Heart left ventricle (tissue), 16 donors: ENCODE data around the gene PGM1. TPM values are rescaled to one million over a fixed set of nuclear protein-coding genes. Genes with fewer than 3 reads are reported as not detected.

Experiments used
- ATAC-seq, 4 donors: fragments of 200-7000 bp; cut with Tn5 transposase; one replicate each; pipeline ENCODE4 v1.9.1; 2020 to 2022; ENCODE audit warnings: moderate library complexity in 4 of 4, mild to moderate bottlenecking in 3 of 4, moderate number of reproducible peaks in 1 of 4
- DNase-seq, 5 donors: peaks; one replicate each; pipeline ENCODE4 v3.0.0-alpha.2; 2020
- H3K27ac ChIP-seq, 12 donors: fragments of 200-600 bp; sonication (generic) in 4 of 12; one replicate each; pipeline versions ENCODE4 v1.5.0 to v1.8.0; 2016 to 2022; ENCODE audit warnings: mild to moderate bottlenecking in 2 of 12
- H3K27me3 ChIP-seq, 9 donors: fragments of 200-600 bp; sonication (generic) in 2 of 9; one replicate each; pipeline versions ENCODE4 v1.5.1 to v1.8.0; 2016 to 2022; ENCODE audit warnings: mild to moderate bottlenecking in 3 of 9
- H3K36me3 ChIP-seq, 9 donors: fragments of 200-600 bp; sonication (generic) in 2 of 9; one replicate each; pipeline versions ENCODE4 v1.5.0 to v1.8.0; 2018 to 2022; ENCODE audit warnings: mild to moderate bottlenecking in 2 of 9
- H3K4me1 ChIP-seq, 12 donors: fragments of 200-600 bp; sonication (generic) in 4 of 12; one replicate each; pipeline versions ENCODE4 v1.5.0 to v1.8.0; 2016 to 2022; ENCODE audit warnings: mild to moderate bottlenecking in 3 of 12
- H3K4me3 ChIP-seq, 12 donors: fragments of 200-600 bp; sonication (generic) in 4 of 12; one replicate each; pipeline versions ENCODE4 v1.5.0 to v1.8.0; 2017 to 2022; ENCODE audit warnings: mild to moderate bottlenecking in 9 of 12, moderate library complexity in 4 of 12
- H3K9me3 ChIP-seq, 12 donors: fragments of 200-600 bp; sonication (generic) in 4 of 12; one replicate each; pipeline versions ENCODE4 v1.5.0 to v1.8.0; 2016 to 2022; ENCODE audit warnings: mild to moderate bottlenecking in 1 of 12
- CTCF ChIP-seq, 12 donors: fragments of 200-600 bp; sonication (generic) in 4 of 12; IDR thresholded peaks; one replicate each; pipeline versions ENCODE4 v1.5.0 to v1.8.0; 2018 to 2022; ENCODE audit warnings: antibody characterized with exemption in 12 of 12, mild to moderate bottlenecking in 5 of 12
- POLR2A ChIP-seq, 2 donors: fragments of 450-650 bp; IDR thresholded peaks; one replicate each; pipeline ENCODE4 v1.6.1; 2017; ENCODE audit warnings: antibody characterized with exemption in 2 of 2, mild to moderate bottlenecking in 2 of 2, moderate library complexity in 2 of 2
- WGBS, 4 donors: extraction: QIAGEN DNeasy Blood & Tissue Kit in 2 of 4; methylation state at CpG; one replicate each; pipeline versions ENCODE4 v1.1.5 to v1.1.7; 2013 to 2018; 5-methylcytosine and 5-hydroxymethylcytosine counted together
- intact Hi-C, 10 donors: fragments of 100-400 bp; cut with DNase I; formaldehyde crosslinking; loops; one replicate each; pipeline versions ENCODE4 v1.11.1 to v1.14.2; 2022
- polyA plus RNA-seq, 2 donors: library from polyadenylated mRNA; stranded (reverse); fragments of 200-250 nt; gene quantifications; one replicate each; pipeline ENCODE4 v1.2.3, GENCODE V29; 2013
- total RNA-seq, 9 donors: library from RNA; depleted of rRNA in 2 of 9; stranded (reverse); fragments of >200 nt in 2 of 9; fragmentation: NEBNext Ultra II Directional in 3 of 9; extraction: Animal tissue kit (Norgen Biotek cat#: 25700) in 3 of 9; gene quantifications; one replicate each; pipeline versions ENCODE4 v1.1.0 to v1.2.4, GENCODE V29; 2016 to 2023
- donor health status: ischemic (EF 13 %, LVEDD 7.1; RV severe dilation, severe dysfunction).
- donor health status: healthy with polysubstance abuse.
- donor health status: DM: no; HTN: yes; CAD: no.
- donor health status: DM: no; HTN: no; CAD: no.
- donor health status: ischemic (EF 25% LVEDD 6.9; RV normal size, moderate dysfunction).
- donor health status: ischemic (EF 25% LVEDD 5.7; RV mildly dilated, moderate dysfunction).
- donor health status: healthy.
- donor health status: DM: yes; HTN: yes; CAD: no.
- donor health status: ischemic (EF 35%, LVEDD 5.7; RV mildly dilated, moderate dysfunction).
- donor health status: nonischemic (EF 11% LVEDD 7.7; RV severe dilation, severe dysfunction).
- donor health status: DM: yes; HTN: yes; CAD: no.
- donor health status: PGD.
- donor health status: ischemic (EF 29% LVEDD 5.4; RV normal size, mild dysfunction).
- donor health status: nonischemic (EF 23%, LVEDD 6.1; RV moderate dilation, normal function).

The PGM1 gene
- total and polyA plus RNA-seq, 11 donors: 51.4 to 419 (median 258) TPM

GRCh38 chr1:63628607-63629006, 35.4 kb downstream of the PGM1 start:
- H3K36me3 ChIP-seq: peaks cover 0 to 46% (median 34%) of the 10 kb centered on the region in 9 donors
- 92 to 98% (median 94%) methylated on average over 1 of the region's 1 CpG for WGBS, 4 donors
- H3K4me1 ChIP-seq: peaks cover 0 to 33% (median 14%) of the 10 kb centered on the region in 12 donors
- no peaks in the 10 kb centered on the region for H3K9me3 ChIP-seq
- intact Hi-C loops: loop anchor here in 1 of 10 donors (10.0 kb wide), 1 partner anchor 146 kb away; the partner anchor contains the start of gene ROR1
- no peak overlapping the region for H3K27ac ChIP-seq
- H3K4me3 ChIP-seq: no peak overlapping the region
- ATAC-seq (no peak), DNase-seq (no peak)
- H3K27me3 ChIP-seq: no peaks in the 10 kb centered on the region
- TF ChIP-seq POLR2A (IDR thresholded peaks at IDR 0.05): no peak
- TF ChIP-seq CTCF (IDR thresholded peaks at IDR 0.05): no peak

GRCh38 chr1:63630238-63630637, 37.0 kb downstream of the PGM1 start:
- no peak overlapping the region for H3K4me3 ChIP-seq
- peaks cover 0 to 58% (median 41%) of the 10 kb centered on the region in 9 donors for H3K36me3 ChIP-seq
- WGBS, 4 donors: 75 to 83% (median 79%) methylated on average over 4 of the region's 4 CpGs
- DNase-seq: no peak
- no peaks in the 10 kb centered on the region for H3K9me3 ChIP-seq
- peaks cover 0 to 17% (median 7%) of the 10 kb centered on the region in 12 donors for H3K4me1 ChIP-seq
- TF ChIP-seq POLR2A (IDR thresholded peaks at IDR 0.05) (no peak), CTCF (IDR thresholded peaks at IDR 0.05) (no peak)
- no peaks in the 10 kb centered on the region for H3K27me3 ChIP-seq
- intact Hi-C loops: no loop called here
- H3K27ac ChIP-seq: no peak overlapping the region
- no peak for ATAC-seq

- 69 to 86% (median 84%) methylated on average over 1 of the region's 1 CpG for whole genome bisulfite sequencing, 4 donors
- H3K4me3 ChIP-seq: no peak overlapping the region
- ATAC-seq: no peak
- H3K9me3 ChIP-seq: no peaks in the 10 kb centered on the region
- H3K27ac ChIP-seq: no peak overlapping the region
- no peaks in the 10 kb centered on the region for H3K27me3 ChIP-seq
- TF ChIP-seq CTCF (IDR thresholded peaks at IDR 0.05) (no peak), POLR2A (IDR thresholded peaks at IDR 0.05) (no peak)
- DNase-seq: no peak
- peaks cover 0 to 62% (median 42%) of the 10 kb centered on the region in 9 donors for H3K36me3 ChIP-seq
- intact Hi-C loops: no loop called here
- peaks cover 0 to 13% (median 6%) of the 10 kb centered on the region in 12 donors for H3K4me1 ChIP-seq
Measured at GRCh38 chr1:63630666-63631065, 37.5 kb downstream of the PGM1 start.

- intact Hi-C loops: no loop called here
- H3K27ac ChIP-seq: no peak overlapping the region
Measured at GRCh38 chr1:63632110-63632509, 38.9 kb downstream of the PGM1 start.

More at GRCh38 chr1:63632110-63632509, 38.9 kb downstream of the PGM1 start:
- H3K4me3 ChIP-seq: no peak overlapping the region
- no peaks in the 10 kb centered on the region for H3K9me3 ChIP-seq
- peaks cover 0 to 2% (median 0%) of the 10 kb centered on the region in 12 donors for H3K4me1 ChIP-seq
- peaks cover 0 to 73% (median 56%) of the 10 kb centered on the region in 9 donors for H3K36me3 ChIP-seq
- TF ChIP-seq POLR2A (IDR thresholded peaks at IDR 0.05) (no peak), CTCF (IDR thresholded peaks at IDR 0.05) (no peak)
- no peaks in the 10 kb centered on the region for H3K27me3 ChIP-seq
- 81 to 84% (median 83%) methylated on average over 5 of the region's 5 CpGs for WGBS, 4 donors
- no peak for DNase-seq
- no peak for ATAC-seq
